Colon (tissue), 2 donors: ENCODE measurements around the gene MRPL3.
"Not testable (repeated sequence)": the region's sequence is repeated elsewhere in the genome, so short reads cannot be mapped to it uniquely, and the experiment has no call there.

ENCODE experiments used
- FAIRE-seq: peaks from 2 replicates; lab custom pipeline; 2012; peaks lifted over from hg19 to GRCh38; lab: Jason Lieb, UNC
- donor health status: control.
- donor health status: control.

The MRPL3 gene

GRCh38 chr3:131491775-131492174 lies 11.0 kb downstream of the MRPL3 start:
- FAIRE-seq, result no peak

GRCh38 chr3:131491084-131491483 lies 11.7 kb downstream of the MRPL3 start:
- no peak for FAIRE-seq

DNA sequence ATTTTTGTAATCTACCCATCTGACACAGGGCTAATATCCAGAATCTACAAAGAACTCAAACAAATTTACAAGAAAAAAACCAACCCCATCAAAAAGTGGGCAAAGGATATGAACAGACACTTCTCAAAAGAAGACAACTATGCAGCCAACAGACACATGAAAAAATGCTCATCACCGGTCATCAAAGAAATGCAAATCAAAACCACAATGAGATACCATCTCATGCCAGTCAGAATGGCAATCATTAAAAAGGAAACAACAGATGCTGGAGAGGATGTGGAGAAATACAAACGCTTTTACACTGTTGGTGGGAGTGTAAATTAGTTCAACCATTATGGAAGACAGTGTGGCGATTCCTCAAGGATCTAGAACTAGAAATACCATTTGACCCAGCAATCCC lies 16.2 kb downstream of the MRPL3 start:
- not testable (repeated sequence) for FAIRE-seq

GRCh38 chr3:131485119-131485518 lies 17.7 kb downstream of the MRPL3 start:
- no peak for FAIRE-seq

DNA sequence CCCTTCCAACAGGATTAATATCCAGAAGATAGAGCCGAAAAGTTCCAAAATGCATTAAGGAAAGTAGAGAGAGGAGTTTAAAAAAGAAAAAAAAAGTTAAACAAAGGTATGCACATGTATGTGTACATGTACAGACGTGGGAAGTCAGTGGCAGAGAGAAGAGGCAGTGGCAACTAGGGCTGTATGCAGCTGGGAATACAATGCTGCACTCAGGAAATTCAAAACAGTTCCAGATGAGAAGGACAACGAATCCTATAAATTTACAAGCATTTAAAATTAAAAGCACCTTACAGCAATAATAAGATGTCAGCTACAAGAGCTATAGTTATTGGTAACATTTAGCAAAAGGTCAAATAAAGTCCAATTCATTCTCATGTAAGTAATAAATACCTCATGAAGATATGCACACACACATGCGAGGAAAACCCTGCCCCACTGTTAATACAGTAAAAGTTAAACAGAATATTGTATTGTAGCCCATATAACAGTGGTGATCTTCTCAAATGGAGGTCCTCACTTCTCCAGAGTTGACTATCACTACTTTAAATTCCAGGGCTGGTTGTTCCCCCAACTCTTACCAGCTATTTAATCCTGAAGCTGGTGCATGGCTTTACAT lies 18.2 kb downstream of the MRPL3 start:
- FAIRE-seq, result no peak

GRCh38 chr3:131480116-131480515 lies 22.7 kb downstream of the MRPL3 start:
- FAIRE-seq, result no peak

GRCh38 chr3:131477813-131478212 lies 25.0 kb downstream of the MRPL3 start:
- no peak for FAIRE-seq

DNA sequence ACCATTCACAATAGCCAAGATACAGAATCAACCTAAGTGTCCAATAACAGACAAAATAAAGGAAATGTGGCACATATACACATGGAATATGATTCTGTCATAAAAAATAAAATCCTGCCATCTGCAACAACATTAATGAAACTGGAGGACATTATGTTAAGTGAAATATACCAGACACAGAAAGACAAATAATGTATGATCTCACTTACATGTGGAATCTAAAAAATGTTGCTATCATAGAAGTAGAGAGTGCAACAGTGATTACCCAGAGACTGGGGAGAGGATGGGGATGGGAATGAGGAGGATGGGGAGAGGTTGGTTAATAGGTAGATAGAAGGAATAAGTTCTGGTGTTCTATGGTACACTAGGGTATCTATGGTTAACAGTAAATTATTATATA lies 28.7 kb downstream of the MRPL3 start:
- FAIRE-seq, result no peak

GRCh38 chr3:131470377-131470776 lies 32.4 kb downstream of the MRPL3 start:
- no peak for FAIRE-seq

DNA sequence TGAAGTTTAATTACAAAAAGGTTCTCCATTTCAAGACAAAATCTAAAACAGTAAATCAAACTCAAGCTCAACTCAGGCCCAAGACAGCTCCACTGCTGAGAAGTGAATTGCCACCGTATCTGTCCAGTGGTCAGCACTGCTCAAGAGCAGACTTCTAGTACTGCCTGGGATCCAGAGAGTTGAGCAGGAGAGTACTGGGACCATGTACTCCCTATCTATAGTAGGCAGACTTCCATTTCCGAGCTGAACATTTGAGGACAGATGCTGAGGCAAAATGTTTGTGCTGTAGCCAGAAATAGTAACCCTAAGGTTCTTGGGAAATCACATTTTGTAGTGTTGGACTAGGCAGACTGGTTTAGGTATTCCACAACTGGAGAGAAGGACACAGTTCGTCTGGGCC lies 44.1 kb downstream of the MRPL3 start:
- FAIRE-seq, result no peak

DNA sequence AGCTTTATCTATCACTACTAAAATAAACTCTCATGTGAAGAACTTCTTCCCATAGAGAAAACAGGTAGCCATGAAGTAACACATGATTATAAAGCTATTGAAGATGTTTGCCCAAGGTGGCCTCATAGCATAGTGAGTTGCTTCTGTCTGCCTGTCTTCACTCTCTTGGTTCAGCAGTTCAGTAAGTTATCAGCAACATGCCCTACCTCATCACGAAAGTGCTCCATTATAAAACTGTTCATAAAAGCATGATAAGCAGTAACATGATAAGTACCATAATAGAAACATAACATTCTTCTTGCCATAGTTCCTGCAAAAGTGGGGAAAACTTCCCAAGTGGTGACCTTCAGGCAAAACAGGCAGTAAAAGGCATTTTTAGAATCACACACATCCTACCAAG lies 45.6 kb downstream of the MRPL3 start:
- no peak for FAIRE-seq

GRCh38 chr3:131454501-131454900 lies 48.3 kb downstream of the MRPL3 start:
- FAIRE-seq, result no peak

DNA sequence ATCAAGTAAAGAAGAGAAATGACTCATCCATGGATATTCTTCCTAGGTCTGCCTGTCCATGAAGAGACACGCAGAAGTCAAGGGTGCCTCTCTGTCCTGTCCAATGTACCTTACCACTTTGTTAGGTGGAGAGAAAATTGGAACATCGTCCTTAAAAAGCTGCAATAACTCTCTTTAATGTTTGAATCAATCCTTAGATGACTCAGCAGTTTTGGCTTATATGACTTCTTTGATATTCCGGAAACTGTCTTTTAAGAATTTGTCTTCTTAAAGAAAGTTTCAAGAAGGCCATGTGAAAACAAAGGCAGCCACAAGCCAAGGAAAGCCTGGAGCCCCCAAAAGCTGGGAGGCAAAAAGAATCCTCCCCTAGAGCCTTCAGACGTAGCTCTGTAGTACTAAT lies 49.2 kb downstream of the MRPL3 start:
- FAIRE-seq, result no peak

DNA sequence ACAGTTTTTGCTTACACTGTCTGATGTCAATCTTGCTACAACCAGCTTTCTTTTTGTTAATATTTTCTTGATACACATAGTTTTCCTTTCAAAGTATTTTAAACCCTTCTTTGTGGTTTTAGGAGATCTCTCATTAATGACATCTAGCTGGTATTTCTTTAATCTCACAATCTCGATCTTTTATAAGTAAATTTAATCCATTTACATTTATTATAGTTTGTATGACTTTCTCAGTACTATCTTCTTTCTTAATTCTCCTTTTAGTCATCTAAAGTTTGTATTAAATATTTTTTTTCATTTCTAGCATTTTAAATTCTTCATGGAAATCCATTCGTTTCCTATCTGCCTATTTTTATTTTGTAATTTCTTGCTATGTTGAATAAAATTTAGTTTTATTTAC lies 55.4 kb downstream of the MRPL3 start:
- no peak for FAIRE-seq

DNA sequence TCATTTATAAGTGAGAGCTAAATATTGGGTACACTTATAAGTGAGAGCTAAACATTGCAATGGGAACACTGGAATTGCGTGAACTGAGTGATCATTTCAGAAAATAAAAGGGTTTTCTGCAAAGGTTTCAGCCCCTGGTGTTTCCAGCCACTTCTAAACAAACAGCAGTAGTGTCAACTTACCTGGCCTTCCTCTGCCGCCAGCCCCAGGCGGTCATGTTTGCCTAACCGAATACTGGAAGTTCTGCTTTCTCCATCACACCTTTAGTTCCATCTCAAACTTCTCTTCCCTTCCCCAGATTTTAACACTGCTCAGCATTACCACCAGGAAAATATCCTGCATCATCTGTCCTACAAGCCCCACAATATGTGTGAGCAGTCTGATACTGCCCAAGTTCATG lies 58.6 kb downstream of the MRPL3 start:
- FAIRE-seq, result no peak

DNA sequence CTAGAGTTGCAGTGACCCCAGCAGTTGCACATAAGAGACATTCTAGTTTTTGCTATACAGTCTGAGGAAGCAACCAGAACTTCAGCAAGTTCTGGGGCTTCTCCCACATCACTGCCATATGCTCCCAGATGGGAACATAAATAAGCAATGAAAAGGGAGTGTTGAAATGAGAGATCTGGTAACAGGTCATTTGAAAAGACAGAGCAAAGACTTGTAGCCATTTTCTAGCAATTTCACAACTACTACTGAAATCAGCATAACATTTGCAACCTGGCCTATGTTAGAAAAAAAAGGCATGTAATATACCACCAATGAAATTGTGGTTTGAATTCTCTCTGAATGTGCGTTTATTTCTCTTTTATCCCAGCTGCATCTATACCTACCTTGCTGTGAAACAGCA lies 63.7 kb downstream of the MRPL3 start:
- FAIRE-seq, result no peak

- no peak for FAIRE-seq
Observed at GRCh38 chr3:131435000-131435399, 67.8 kb downstream of the MRPL3 start.

DNA sequence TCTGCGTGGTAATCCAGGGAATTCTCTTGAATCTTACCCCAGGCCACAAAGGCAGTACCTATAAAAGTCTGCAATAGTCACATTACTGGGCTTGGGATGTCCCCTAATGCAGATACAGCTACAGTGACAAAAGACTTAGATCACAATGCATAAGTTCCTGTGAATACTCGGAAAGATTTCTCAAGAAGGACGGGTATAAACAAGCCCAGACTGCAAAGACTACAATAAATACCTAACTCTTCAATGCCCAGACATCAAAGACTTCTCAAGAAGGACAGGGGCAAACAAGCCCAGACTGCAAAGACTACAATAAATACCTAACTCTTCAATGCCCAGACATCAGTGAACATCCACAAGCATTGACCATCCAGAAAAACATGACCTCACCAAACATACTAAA lies 70.3 kb downstream of the MRPL3 start:
- no peak for FAIRE-seq

DNA sequence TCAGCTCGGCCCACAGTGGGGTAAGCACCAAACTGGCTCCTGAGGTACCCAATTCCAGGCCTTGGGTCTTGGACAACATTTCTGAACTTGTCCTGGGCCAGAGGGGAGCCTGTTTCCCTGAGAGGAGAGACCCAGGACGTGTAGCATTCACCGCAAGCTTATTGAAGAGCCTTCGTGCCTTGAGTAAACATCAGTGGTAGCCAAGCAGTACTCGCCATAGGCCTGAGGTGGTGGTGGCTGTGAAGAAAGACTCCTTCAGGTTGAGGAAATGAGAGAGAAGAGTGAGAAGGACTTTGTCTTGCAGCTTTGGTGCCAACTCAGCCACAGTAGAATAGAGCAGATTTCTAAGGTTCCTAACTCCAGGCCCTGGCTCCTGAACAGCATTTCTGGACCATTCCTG lies 71.0 kb downstream of the MRPL3 start:
- no peak for FAIRE-seq

GRCh38 chr3:131427226-131427625 lies 75.5 kb downstream of the MRPL3 start:
- no peak for FAIRE-seq

DNA sequence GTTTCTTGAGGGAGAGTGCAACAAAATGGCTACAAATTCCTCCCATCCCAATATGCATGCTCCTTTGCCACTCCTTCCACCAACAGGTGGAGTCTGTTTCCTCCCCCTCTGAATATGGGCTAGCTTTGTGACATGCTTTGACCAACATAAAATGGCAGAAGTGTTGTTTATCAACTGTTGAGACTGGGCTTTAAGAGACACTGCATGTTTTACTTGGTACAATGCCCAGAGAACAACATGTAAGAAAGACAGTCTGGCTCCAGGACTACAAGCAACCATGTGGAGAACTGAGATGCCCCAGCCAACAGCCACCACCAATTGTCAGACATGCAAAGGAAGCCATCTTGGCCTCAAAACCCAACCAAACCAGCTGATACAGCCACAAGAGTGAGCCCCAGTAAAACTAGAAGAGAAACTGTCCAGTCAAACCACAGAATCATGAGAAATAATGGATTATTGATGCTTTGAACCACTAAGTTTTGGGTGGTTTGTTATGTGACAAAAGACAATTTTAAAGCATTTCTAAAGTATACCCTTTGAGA lies 80.7 kb downstream of the MRPL3 start:
- FAIRE-seq, result no peak

- no peak for FAIRE-seq
Observed at GRCh38 chr3:131421301-131421700, 81.5 kb downstream of the MRPL3 start.

- FAIRE-seq, result no peak
Observed at GRCh38 chr3:131417751-131418150, 85.0 kb downstream of the MRPL3 start.
